HG03135 (cell line): ENCODE measurements around the gene OTULIN.

Source experiments
- ATAC-seq: cut with Tn5 transposase; IDR thresholded peaks from one replicate; pipeline ENCODE4 v1.9.1; 2021; ENCODE audit warnings: mild to moderate bottlenecking, moderate library complexity; ENCODE audit not compliant: unreplicated experiment

Gene OTULIN

DNA sequence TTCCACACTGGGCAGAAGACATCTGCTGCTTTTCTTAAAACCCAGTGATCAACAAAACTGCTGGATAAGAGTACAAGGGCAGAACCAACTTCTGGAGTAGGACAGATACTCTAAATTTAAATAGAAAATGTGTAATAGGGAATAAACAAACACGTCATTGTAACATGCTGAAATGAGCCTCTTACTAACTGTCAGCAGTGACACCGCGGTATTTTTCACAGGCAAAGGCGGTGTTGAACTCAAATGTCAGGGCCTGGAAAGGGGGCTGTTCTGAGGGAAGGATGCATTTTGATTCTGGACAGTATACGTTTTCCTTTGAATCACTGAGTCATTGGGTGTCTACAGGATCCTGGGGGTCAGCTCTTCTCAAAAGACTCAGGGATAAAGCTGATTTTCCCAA is 73.5 kb downstream of the OTULIN start:
- ATAC-seq = no peak

DNA sequence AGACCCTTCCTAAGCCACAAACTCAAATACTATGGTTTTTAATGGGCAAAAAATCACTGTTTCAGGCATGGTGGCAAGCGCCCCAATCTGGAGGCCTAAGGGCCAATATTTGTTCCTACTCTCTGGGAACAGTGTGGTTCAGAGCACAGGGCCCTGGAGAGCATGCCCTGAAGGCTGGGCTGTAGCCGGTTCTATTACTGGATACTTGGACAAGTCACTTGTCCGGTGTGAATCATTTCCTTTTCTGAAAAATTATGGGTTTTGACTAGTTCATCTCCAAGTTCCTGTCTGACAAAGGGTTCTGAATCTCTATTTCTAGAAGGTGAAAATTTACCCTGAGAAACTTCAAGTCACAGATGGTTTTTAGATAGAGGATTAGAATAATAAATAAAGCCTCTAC is 75.0 kb downstream of the OTULIN start:
- ATAC-seq = no peak

DNA sequence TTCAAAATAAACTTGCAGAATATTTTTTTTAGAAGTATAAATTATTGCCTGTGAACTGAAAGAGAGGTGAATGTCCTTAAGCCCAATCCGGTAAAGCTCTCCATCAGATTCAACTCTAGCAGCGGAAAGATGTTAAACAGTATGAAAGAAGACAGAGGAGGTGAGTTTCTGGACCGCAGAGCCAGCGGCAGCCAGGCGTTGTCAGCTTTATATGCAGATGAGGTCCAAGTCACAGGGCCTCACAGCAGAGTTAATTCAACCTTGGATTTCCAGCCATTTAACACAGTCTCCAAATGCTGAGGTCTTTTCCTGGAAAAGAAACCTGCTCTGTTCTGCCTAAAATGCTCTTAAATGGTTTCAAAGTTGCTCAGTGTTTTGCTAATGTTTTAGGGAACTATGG is 75.5 kb downstream of the OTULIN start:
- no peak for ATAC-seq

DNA sequence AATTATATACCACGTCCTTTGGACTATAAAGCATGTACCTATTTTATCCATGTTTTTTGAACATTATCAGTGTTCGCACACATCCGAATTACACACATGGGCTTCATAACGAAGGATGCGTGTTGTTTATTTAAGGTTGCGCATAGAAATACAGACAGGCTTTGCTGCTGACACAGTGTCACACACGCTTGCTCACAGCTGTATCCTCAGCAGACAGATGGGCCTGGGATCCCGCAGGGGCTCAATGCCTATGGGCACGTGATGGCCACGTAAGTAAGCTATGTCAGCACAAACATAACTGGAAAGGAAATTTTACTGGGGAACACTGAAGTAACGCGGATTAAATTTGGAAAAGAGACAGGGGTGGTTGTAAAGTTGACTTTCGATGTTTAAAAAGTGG is 76.6 kb downstream of the OTULIN start:
- no peak for ATAC-seq

DNA sequence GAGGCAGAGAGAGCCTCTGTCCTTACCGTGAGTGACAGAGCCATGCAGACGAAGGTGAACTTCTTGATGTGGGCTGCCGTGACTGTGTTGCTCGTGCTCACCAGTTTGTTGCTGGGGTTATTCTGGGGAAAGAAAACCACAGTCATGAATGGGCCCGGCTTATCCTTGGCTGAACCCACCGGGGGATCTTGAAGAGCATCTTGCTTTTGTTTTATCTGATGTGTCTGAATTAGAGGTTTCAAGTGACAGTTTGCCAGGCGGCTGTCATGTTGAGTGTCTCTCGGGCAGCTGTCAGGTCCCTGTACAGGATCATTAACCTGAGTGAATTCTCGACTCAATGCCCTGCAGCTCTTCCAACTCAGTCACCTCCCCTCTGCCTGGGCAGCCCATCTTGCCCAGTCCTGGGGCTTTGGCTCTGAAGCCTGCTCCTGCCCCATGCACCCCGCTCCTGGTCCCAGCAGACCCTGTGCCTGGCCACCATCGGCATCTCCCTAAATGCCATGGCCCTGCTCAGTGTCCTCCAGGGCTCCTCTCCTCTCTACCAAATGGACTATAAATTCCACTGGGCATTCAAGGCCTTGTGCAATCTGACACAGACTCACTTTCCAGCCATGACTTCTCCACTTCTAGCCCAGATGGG is 77.4 kb downstream of the OTULIN start:
- ATAC-seq = no peak

DNA sequence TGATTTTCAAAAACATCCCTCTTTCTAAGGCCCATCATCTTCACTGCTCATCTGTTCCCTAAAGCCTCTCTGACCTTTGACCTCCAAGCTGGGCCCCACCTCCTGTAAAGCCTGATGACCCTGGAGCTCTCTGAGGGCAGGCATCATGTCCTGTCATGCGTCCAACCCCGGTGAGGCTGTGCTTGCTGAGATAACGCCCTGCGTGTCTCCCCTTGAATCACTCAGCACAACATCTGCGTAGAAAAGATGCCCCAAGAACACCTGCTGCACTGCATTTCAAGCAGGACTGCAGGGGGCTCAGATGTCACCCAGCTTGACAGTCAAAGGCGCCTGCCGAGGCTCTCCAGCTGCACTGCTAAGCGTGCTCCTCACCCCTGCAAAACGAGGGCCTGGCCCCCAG is 78.0 kb downstream of the OTULIN start:
- no peak for ATAC-seq

DNA sequence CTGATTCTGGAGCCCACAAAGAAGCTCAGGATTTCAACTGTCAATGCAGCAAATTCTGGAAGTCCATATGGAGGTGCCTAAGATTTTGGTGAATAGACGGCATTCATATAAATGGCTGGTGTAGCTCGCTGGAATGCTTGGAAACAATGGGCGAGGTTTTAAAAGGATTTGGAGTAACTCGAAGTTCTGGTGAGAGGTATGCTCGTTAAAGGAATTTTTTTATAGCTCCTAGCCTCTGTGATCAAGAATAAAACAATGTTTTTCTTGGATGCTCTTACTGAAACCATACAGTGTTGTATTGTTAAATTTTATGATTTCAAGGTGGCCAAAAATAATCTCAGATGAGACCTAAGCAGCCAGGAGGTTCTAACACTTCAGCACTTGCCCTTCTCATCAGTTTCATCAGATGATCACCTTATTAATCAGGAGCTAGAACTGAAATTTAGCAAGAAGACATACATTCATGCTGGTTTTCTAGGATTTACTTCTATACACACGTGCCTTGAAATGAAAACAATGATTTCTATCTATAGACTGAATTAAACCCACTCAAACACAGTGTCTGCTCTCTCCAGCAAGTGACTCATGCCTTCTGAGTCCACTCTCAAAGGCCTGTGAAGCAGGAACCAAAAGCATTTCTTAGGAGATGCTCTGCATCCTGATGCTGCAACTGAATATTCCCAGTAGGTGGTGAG is 79.2 kb downstream of the OTULIN start:
- ATAC-seq = no peak

DNA sequence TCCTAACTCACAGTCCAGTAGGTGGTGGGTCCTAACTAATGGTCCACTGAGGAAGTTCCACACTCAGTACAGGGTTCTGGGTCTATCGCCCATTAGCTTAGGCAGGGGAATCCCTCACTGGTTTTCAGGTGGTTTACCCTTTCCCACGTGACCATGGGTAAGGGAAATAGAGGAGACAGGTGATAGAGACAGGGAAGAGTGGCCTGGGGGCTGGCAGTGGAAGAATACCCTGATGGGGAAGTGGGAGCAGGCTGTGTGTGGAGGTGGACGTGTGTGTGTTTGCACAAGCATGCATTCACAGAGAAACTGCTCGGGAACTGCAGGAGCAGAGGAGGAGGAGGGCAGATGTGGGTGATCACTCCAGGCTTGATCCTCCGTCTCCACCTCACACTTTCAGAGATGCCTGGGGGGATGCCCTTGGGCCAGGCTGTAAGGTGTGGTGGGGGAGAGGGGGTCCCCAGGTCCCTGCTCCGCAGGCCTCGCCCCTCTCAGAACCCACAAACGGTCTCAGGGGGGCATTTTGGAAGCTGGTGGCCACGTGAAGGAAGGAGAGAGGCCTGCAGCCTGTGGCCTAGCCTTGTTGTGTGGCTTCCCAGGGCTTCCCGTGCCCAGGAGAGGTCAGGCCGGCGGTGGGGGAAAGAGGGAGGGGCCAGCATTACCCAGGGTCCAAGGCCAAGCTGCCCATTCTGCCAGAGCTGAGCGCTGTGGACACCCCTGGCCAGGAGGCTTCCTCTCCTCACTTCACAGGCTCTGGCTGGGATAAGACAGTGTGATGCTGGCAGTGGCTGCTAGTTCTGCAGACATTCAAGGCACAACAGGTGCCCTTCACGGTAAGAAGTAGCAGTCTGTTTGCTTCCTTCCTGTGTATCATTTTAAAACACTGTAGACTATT is 80.0 kb downstream of the OTULIN start:
- ATAC-seq = no peak

DNA sequence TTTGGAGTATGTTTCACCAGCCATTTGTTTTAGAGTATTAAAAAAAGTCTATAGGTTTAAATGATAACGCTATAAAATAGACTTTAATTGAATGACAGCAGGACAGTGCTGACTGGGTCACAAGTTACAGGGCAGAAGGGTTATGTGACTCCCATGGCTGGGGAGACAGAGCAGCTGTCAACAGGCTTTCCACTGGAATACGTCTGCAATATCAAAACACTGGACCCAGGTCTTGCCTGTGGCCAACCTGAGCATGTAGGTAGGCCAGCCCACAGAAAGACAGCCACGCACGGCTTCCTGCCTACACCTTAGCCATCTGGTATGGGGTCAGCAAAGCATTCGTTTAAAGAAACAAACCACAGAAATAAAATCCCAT is 80.7 kb downstream of the OTULIN start:
- ATAC-seq = no peak

DNA sequence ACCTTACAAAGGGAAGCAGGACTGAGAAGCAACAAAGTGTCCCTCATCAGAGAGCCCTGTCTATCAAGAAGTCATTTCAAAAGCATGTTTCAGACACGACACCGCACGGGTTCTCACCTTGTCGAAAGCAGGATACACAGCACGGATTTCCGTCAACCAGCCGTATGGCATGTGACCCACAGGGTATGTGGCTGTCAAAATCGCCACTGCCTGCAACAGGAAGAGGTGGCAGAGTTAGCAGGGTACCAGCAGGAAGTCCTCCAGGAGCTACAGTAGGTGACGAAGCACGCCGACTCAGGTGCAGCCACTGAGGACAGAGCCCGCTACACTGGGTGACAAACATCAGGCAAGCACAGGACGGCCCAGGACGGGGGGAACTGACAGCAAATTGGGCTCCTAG is 81.2 kb downstream of the OTULIN start:
- ATAC-seq = no peak

DNA sequence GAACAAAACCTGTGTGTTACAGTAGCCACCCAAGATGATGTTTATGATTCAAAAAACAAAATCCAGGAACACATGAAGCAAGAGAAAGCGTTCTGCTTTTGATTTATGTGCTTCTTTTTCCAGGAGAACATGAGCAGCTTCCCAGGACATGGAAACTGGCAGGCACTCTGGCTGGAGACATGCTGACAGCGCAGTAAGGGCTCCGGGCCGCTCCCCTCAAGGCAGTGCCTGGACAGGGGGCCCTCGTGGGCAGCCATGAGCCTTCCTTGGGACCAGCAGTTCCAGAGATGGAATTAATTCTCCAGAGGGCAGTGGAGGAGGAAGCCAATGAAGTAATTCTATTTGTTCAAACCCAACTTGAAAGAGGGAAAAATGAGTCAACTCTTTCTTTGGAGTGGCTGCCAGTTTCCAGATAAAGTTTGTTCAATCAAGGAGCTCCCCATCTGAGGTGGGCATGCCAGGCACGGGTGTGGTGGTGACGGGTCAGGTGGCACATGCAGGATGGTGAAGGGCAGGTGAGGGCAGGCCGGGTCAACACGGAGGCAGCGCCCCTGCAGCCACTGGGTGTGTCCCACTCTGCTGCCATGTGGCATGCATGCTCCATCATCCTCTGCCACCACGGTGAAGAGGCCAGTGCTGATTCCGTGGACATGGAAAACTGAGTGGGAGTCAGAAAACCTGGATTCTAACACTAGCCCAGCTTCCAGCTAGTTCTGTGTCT is 83.8 kb downstream of the OTULIN start:
- no peak for ATAC-seq
